HG03135 (cell line): ENCODE measurements around the gene NOL9.
A peak's percentile ranks its signal among the peaks of the same experiment; 100 is the strongest.
"Not testable (repeated sequence)": the region's sequence is repeated elsewhere in the genome, so short reads cannot be mapped to it uniquely, and the experiment has no call there.

Experiments
- ATAC-seq: cut with Tn5 transposase; IDR thresholded peaks from one replicate; pipeline ENCODE4 v1.9.1; 2021; ENCODE audit warnings: mild to moderate bottlenecking, moderate library complexity; ENCODE audit not compliant: unreplicated experiment

NOL9 gene

DNA sequence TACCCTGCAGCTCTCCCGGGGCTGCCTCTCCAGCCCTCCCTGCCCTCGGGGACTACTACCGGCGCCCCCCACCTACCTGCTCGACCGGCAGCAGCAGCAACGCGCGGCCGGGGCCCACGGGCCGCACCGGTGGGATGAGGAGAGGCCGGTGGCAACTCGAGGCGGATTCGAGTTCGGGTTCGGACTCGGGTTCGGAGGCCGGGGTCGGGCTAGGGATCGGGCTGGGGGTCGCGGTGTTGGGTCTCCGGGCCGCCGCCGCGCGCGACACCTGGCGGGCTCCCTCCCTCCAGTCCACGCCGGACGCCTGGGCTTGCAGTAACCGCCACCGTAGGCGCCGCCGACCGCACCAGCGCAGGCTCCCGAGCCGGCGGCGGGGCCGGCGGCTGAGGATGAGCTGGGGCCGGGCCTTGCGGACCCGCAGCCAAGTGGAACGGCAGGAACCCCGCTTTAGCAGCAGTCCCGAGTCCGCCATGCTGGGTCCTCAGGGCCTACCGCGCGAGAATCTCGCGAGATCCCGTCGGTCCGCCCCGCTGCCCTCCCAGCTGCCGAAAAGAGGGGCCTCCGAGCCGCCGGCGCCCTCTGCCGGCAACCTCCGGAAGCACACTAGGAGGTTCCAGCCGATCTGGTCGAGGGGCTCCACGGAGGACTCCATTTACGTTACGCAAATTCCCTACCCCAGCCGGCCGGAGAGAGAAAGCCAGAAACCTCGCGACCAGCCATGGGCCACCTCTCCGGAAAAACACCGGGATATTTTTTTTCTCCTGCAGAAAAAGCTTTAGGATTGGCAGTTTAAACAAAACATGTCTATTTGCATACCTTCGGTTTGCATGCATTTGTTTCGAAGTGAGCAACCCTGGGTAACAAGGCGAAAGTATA, at the start of gene NOL9:
NOL9 (minus strand) TSS at position 483 of the 876 bp plus-strand sequence; CDS start at position 472, 11 bp downstream.
- peak; percentile 83 for ATAC-seq

DNA sequence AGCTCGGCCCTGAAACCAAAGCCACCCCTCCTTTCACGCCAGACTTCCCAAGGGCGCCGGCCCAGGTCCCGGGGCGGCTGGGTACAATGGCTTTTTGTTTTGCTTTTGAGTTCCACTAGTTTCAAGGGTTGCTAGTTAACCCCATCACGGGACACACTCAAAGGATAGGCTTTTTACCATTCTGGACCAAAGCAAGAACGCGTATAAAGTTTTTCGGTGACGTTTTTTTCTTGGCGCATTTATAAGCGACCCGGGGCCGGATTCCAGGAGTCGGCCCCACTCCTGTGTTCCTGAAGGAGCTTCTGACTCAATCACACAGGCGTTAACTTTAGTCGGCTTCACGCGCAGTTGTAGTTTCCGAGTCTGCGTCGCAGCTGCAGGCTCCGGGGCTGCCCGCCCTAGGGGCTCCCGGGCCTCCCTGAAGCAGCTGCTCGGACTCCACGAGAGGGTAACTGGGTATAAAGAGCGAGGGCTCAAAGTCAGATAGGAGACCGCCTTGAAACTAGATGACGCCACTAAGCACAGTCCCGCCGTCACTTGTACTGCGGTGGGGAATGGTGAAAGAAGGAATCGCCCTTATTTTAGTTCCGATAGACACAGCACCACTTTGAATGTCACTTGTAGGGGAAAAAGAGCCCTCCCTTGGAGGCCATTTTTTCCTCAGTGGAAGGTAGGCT, 49.1 kb upstream of the NOL9 start:
- peak; percentile 36 for ATAC-seq

DNA sequence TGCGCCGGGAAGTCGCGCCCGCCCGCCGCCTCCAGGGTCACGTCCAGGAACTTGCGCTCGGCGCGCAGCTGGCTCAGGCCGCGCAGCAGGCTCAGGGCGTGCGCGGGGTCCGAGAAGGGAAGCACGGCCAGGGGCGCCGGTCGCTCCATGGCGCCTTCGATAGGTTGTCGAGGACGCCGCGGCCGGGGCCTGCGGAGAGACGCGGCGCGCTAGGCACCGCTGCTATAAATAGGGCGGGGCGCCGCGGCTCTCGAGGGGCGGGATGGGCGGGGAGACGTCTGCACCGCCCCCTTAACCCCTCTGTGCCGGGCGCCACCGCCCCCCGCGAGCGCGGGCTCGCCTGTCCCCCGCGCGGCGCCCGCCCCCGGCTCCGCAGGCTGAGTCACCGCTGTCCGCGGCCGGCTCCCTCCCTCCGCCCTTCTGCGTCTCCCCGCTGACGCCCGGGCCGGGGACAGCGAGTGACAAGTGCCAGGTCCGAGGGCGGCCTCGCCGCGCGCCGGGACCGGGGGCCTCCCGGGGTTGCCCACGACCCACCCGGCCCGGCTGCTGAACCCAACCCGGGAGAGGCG, 48.4 kb upstream of the NOL9 start, which contains the start of gene KLHL21:
KLHL21 (minus strand) TSS at position 201 of the 569 bp plus-strand sequence; CDS start at position 149, 52 bp downstream.
- peak; percentile 50 for ATAC-seq

DNA sequence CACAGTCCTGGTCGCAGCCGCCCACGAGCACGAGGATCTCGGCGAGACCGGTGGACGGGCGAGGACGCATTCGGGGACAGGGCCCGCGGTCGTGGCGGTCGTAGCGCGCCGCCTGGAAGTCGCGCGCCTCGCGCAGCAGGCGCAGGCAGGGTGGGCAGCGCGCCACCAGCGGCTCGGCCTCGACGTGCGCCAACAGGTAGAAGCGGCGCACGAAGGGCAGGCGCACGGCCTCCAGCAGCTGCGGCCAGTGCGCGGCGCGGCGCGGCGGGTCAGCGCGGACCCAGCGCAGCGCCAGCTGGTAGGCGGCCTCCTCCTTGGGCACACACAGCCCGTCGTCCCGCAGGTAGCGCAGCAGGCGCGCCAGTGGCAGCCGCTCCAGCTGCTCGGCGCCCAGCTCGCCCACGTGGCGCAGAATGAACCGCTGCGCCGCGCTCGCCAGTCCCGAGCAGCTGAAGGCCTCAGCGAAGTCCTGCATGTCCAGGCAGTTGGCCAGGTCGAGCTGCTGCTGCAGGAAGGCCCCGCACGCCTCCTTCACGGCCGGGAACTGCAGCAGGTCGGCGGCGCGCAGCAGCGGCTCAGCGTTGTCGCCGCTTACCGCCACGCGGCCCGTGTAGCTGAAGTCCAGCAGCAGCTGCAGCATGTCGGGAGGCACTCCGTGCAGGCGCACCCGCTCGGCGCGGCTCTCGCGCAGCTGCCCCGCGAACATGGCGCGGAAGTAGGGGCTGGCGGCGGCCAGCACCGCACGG, 47.8 kb upstream of the NOL9 start:
- ATAC-seq = peak; percentile 35

DNA sequence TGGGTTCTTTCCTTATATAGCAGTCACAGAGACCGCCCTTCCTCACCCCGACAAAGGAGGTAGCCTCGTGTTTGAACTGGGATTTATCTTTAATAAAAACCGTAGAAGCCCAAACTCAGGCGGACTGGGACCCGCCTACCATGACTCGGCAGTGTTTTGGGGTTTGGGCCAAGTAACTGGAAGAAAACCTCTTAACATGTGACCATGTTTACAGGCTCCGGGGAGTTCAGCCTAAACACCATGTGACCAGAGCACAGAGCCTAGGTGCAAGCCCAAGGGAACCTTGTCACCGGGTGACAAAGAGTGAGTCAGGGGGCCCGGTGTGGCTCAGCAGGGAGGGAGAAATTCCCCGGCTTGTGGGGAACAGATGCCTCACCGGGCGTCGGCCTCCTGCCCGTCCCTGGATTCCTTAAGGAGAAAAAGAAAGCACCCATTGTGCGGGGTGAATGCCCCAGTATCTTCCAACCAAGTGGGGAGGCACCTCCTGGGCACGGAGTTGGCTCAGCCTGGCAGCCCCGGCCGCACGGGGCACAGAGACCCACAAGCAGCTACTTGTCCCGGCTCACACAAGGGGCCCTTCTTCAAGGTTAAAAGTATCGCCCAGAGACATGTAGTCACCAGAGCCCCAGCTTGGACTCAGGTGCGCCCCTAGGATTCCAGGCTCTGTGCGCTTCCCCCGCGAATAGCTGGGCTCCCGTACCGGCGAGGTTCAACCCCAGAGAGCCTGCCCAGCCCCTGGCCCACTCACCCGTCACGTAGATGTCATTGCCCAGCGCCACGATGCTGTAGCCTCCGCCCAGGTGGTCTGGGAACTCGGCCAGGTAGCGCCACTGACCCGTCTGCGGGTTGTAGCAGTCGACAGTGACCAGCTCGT, 47.0 kb upstream of the NOL9 start:
- peak; percentile 28 for ATAC-seq

DNA sequence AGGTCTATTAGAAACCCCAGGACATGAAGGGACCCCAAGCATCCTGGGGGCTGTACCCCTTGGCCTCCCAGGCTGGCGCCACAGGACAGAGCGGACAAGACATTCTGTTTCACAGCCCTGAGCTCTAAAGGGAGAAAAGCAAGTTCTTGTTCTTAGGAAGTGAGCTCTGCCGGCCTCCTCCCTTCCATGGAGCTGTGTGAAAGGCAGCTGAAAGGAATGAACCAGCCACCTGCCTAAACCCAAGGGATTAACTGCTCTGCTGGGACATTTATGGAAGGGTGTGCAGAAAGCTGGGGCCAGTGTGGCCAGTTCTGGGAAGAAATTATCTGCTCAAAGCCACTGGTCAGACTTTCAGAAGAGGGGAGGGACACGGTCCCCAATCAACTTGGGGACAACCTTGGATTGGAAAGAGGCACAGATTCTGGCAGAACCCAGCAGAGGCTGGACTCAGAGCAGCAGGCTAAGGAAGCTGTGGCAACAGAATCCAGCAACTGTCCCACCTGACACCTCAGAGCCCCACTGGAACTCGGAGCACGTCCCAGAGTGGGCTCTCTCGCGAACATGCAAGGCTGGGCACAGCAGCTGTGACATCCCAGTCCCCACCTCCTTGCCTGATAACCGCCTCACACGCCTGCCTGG, 46.2 kb upstream of the NOL9 start:
- ATAC-seq = no peak

DNA sequence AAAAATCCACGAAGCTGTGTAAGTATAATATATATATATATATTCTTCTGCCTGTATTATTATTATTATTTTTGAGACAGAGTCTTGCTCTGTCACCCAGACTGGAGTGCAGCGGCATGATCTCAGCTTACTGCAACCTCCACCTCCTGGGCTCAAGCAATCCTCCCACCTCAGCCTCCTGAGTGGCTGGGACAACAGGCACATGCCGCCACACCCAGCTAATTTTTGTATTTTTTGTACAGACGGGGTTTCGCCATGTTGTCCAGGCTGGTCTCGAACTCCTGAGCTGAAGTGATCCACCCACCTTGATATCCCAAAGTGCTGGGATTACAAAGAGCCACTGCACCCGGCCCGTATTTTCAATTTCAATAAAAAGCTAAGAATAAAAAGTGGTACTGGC, 45.7 kb upstream of the NOL9 start:
- not testable (repeated sequence) for ATAC-seq

DNA sequence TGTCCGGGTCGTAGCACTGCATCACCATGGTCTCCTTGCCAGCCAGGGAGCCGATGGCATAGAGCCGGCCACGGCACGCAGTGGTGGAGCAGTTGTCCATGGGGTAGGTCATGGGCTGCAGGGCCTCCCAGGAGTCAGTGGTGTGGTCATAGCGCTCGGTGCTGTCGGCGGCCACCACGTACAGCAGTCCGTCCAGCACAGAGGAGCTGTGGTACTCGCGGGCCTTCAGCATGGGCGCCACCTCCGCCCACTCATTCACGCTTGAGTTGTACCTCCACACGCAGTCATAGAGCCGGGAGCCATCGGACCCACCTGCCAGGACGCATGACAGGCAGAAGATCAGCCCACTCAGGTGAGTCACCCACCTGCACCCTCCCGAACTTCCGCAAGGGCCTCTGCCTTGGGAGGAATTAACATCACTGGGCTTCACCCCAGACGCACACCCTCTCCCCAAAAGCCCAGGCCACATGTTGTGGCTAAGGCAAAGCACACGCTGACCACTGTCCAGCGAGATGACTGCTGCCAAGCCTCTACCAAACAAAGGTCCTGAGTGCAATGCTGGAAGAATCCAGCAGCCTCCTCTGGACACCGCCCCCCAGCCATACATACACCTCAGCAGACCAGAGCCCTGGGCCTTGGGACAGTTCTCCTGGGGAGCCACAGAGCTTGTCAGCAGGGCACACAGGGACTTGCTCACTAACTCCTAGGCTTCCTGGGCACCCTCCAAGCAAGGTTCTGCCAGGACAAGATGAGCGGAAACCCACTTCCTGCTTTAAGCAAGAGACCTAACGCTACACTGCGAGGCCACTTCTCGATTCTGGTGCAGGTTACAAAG, 45.0 kb upstream of the NOL9 start:
- no peak for ATAC-seq

DNA sequence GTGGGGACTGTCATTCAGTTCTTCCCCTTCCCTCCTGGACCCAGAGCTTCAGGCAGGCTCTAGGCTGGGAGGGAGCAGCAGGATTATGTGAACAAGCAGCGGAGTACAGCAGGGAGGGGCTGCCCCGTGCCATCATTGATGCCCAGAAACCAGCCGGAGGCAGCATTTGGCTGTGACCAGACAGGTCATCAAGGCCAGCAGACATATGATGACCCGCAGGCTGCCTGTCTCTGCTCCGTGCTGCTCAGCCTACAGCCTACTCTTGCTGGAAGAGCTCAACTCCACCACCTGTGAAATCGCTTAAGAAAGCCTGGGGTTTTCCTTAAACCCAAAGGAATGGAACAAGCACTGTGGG, 43.4 kb upstream of the NOL9 start:
- no peak for ATAC-seq

DNA sequence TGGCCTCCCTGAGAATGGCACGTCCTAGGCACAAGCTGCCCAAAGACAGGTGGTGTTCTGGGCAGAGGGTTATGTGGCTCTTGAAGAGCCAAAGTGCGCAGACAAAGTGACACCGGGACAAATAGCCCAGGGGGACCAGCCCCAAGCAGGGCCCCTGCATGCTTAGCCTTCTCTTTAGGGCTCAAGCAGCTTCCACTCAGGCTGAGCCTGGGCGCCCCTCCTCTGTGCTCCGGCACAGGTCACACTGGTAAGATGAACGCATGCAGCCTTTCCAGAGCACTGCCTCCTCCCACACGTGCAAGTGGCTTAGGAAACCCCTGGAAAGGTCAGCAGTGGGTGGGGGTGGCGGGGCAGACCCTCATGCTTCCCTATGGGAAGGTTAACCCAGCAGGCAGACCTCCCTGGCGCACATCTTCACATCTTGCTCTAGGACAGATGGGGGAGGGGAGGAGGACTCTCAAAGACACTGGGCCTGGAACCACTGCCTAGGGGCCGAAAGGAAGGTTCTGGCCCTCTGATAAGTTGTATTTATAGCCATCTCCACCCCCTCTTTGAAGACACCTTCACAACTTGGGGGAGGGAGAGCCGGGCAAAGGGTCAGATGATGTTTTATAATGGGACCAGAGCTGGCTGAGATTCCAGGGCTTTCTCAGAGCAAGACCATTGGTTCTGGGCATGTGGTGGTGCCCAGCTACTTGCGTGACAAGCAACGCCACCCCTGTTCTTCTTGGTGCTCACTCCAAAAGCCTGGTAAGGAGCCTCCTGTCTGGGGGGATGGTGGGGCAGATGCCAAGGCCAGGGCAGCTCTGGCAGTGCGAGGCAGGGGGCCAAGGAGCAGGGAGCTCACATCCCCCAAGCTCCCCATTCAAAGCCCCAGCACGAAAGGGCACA, 42.8 kb upstream of the NOL9 start:
- ATAC-seq = no peak

DNA sequence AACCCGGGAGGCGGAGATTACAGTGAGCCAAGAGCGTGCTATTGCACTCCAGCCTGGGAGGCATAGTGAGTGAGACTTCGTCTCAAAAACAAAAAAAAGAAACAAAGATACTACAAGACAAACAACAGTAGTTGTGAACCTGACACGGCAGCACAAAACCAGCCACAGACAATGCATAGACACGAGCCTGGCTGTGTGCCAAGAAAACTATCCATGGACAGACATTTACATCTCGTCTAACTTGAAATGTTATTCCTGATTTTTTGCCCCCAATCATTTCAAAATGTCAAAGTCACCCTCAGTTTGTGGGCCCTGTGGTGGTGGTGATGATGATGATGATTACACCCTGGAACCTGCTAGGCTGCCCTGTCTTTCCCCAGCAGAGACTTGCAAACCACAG, 42.0 kb upstream of the NOL9 start:
- ATAC-seq = no peak

DNA sequence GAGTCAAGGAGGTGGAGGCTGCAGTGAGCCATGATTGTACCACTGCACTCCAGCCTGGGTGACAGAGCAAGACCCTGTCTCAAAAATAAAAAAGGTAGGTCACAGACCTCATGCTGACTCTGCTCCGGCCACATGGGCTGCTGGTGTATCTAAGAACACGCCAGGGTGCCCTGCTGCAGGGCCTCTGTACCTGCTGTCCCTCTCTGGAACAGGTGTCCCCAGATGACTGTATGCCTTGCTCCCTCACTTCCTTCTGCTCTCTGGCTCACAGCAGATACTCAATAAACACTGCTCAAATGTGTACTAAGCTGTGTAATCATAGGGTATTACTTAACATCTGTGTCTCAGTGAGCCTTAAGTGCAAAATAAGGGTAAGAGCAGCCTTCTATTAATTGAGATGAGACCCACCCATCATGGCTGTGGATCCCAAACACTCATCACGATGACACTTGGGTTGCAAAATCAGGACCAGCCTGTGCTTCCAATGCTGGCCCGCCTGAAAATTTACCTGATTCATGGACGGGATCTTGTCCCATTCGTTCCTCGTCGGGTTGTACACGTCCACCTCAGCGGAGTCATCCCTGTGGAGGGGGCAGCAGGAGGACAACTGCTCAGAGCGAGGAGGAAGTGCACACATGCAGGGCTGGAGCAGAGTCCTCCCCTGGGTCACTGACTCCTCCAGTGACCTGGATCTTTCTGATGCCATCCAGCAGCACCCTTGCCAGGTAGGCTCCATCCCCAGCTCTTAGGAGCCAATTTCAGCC, 40.8 kb upstream of the NOL9 start:
- ATAC-seq = no peak

DNA sequence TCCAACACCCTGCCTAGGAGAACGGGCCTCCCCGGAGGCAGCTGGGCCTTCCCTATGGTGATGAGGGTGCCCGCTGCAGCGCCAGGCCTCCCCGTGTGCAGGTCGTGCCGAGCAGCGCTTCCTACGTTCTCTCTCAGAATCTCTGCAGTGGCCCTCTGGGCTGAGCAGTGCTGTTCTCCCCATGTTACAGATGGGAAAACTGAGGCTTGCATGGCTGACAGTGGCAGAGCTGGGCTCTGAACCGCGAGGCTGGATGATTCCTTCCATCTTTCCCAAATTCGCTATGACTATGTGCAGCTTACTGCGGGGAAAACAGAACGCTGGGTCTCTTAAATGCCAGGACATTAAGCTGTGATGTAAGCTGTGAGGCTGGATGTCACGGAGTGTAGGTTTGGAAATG, 39.5 kb upstream of the NOL9 start:
- ATAC-seq = no peak

DNA sequence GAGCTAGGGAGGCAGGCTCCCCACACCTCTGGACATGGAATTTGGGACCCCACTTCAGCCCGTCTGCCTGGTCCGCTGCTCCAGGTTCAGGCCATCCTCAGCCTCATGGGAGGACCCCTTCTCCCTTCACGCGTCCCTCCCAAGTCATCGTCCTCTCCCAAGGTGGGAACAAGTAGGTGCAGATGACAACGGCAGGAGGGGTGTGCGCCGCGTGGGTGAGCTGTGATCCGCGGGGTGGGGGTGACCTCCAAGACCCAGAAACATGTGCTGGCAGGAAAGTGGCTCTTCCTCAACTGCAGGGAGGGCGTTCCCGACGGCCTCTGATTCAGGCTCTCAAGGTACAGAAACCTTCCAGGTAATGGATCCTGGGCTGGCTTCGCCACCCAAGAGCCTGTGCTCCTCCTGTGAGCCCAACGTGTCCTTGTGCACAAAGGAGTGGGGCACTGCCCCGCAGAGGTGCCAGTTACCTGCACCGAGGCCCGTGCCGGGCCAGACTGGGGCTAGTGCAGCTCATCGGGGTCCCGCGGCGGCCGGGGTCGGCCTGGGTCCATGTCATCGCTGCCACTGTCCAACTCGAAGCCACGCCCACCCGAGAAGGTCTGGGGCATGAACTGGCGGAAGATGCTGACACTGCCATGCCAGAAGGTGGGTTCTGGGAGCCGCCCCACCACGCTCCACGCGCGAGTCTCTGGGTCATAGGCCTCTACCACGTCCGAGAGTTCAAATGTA, 38.7 kb upstream of the NOL9 start:
- ATAC-seq = no peak

DNA sequence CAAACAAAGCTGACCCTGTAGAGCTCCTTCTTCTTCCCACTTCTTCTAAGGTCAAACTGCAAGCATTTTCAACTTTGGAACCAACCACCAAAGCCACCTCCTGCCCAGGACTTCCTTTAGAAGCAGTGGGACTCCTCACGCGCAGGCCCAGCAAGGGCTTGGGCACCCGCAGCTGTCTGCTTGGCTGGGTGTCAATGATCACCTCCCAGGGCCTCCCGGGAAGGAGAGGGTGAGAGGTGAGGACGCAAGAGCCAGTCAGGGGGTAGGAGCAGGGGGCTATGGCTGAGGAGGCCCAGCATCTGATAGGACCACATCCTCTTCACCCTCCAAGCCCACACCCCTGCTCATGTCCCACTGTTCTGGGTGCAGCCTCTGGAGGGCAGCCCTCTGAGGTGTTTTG, 38.1 kb upstream of the NOL9 start:
- no peak for ATAC-seq

DNA sequence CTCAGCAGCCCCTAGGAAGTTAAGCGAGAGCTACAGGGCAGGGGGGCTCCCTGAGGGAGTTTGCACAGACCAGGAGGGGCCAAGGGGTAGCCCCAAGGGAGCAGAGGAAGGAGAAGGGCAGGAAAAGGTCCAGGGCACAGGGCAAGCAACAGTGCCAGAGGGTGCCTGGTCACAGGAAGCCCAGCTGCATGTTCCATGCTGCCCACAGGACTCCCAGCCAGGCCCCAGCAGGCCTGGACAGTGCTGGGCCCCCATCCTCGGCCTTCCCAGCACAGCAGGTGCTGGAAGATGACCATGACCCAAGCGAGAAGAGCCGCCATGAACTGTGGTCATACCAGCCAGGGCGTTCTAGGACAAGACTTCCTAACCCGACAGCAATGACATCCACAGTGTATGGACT, 37.3 kb upstream of the NOL9 start:
- ATAC-seq = no peak
